HG03469 (cell line): ENCODE data around the gene FAM110A.
A peak's percentile ranks its signal among the peaks of the same experiment; 100 is the strongest.
"Not testable (repeated sequence)": the region's sequence is repeated elsewhere in the genome, so short reads cannot be mapped to it uniquely, and the experiment has no call there.

Source experiments
- ATAC-seq: cut with Tn5 transposase; IDR thresholded peaks from one replicate; pipeline ENCODE4 v1.9.1; 2021; ENCODE audit warnings: mild to moderate bottlenecking, moderate library complexity, moderate number of reproducible peaks; ENCODE audit not compliant: unreplicated experiment

The FAM110A gene

GRCh38 chr20:822651-823573 lies 10.6 kb upstream of the FAM110A start:
- ATAC-seq = no peak

GRCh38 chr20:823574-823902 lies 10.0 kb upstream of the FAM110A start:
- ATAC-seq = no peak

- ATAC-seq = no peak
Observed at GRCh38 chr20:824490-824889, 9.0 kb upstream of the FAM110A start.

GRCh38 chr20:824916-825315 lies 8.6 kb upstream of the FAM110A start:
- ATAC-seq = no peak

- no peak for ATAC-seq
Observed at GRCh38 chr20:825710-826421, 7.6 kb upstream of the FAM110A start.

GRCh38 chr20:826695-827323 lies 6.7 kb upstream of the FAM110A start:
- no peak for ATAC-seq

- ATAC-seq = not testable (repeated sequence)
Observed at GRCh38 chr20:827981-828380, 5.5 kb upstream of the FAM110A start.

GRCh38 chr20:828987-829386 lies 4.5 kb upstream of the FAM110A start:
- no peak for ATAC-seq

- ATAC-seq = no peak
Observed at GRCh38 chr20:829551-829950, 4.0 kb upstream of the FAM110A start.

GRCh38 chr20:830011-830521 lies 3.4 kb upstream of the FAM110A start:
- ATAC-seq = no peak

- no peak for ATAC-seq
Observed at GRCh38 chr20:831251-831650, 2.3 kb upstream of the FAM110A start.

- ATAC-seq = no peak
Observed at GRCh38 chr20:831956-832355, 1.6 kb upstream of the FAM110A start.

GRCh38 chr20:833121-833449 lies 430 bp upstream of the FAM110A start:
- ATAC-seq = peak; percentile 1

- no peak for ATAC-seq
Observed at GRCh38 chr20:834151-834746, 734 bp downstream of the FAM110A start.

- no peak for ATAC-seq
Observed at GRCh38 chr20:835608-836045, 2.1 kb downstream of the FAM110A start.

GRCh38 chr20:836190-836589 lies 2.7 kb downstream of the FAM110A start:
- ATAC-seq = no peak

- no peak for ATAC-seq
Observed at GRCh38 chr20:839015-839414, 5.5 kb downstream of the FAM110A start.

GRCh38 chr20:839626-840025 lies 6.1 kb downstream of the FAM110A start:
- ATAC-seq = no peak

- no peak for ATAC-seq
Observed at GRCh38 chr20:840503-840857, 7.0 kb downstream of the FAM110A start.

- ATAC-seq = no peak
Observed at GRCh38 chr20:840858-841567, 7.5 kb downstream of the FAM110A start.
